HG03439 (cell line): ENCODE results near the gene PRKCB.
A peak's percentile ranks its signal among the peaks of the same experiment; 100 is the strongest.

Experiments
- ATAC-seq: cut with Tn5 transposase; IDR thresholded peaks from one replicate; pipeline ENCODE4 v1.9.1; 2021; ENCODE audit warnings: mild to moderate bottlenecking, moderate library complexity; ENCODE audit not compliant: unreplicated experiment

Gene PRKCB

DNA sequence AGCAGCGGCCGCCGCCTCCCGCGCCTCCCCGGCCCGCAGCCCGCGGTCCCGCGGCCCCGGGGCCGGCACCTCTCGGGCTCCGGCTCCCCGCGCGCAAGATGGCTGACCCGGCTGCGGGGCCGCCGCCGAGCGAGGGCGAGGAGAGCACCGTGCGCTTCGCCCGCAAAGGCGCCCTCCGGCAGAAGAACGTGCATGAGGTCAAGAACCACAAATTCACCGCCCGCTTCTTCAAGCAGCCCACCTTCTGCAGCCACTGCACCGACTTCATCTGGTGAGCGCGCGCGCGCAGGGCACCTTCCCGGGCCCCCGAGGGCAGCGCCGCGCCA is 258 bp downstream of the PRKCB start:
- peak; percentile 5 for ATAC-seq

DNA sequence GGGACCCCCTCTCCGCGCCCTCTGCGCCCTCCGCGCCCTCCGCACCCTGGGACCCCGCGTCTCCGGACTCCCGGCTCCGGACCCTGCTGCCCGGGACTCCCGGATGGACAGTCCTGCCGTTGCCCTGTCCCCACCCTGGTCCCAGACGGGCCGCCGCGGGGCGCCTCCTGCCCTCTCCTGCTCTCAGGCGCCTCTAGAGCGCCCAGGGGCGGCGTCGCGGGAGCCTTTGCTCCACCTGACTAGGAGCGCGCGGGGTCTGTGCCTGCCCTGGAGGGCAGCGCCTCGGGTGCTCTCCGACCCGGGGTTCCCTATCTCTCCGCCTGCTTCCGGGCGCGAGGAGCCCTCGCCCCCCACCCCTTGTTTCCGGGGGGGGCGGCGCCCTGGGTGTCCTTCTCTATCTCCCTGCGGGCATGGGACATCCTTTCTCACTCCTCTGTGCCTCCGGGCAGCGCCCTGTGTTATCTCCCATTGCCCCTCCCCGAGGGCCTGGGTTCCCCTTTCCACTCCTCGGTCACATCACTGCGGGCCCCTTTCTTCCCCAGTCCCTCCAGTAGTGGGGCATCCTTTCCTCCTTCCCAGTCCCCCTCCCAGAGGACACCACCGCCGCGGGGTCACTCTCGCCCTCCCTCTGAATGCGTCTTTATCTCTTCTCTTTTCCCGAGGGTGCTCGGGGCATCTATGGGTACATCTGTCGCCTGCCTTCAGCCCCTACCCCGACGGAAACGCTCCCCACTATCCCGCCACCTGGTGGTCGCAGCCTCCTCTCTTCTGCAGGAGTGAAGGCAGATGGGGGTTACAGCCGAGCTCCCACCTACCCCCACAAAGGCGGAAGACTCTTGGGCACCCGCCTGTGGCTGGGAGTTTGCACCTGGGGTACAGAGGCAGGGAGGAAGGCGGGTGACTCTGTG is 875 bp downstream of the PRKCB start:
- peak; percentile 28 for ATAC-seq

DNA sequence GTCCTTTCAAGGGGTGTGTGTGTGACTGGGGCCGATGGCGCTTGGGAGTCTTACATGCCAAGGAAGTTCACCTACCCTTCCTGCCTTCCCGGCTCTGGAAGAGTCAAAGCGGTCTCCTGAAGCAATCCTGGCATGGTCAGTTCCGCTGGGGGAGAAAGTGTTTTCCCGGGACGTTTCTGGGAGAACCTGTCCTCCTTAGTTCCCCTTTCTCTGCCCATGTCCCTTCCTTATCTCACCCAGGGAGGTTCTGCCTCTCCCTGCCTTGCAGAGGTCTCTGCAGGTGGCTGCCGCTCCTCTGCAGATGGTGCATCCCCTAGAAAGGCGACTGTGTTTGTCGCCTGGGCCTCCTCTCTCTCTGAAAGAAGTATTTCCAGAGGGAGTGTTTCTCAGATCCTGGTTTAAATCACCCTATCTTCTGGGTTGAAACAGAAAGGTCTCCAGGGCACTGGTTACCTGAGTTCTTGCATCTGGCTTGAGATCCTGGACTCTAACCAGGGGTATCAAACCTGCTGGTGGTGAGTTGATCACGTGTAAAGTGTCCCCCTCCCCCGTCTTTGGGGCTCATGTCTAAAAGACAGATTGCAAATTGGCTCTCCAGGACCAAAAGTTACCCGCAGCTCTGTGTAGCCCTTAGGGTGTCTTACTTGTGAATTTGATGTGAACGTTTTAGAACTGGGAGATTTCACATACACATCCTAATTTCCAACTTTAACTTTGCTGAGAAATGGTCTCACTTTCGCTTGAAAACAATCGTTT is 1.9 kb downstream of the PRKCB start:
- ATAC-seq = no peak

DNA sequence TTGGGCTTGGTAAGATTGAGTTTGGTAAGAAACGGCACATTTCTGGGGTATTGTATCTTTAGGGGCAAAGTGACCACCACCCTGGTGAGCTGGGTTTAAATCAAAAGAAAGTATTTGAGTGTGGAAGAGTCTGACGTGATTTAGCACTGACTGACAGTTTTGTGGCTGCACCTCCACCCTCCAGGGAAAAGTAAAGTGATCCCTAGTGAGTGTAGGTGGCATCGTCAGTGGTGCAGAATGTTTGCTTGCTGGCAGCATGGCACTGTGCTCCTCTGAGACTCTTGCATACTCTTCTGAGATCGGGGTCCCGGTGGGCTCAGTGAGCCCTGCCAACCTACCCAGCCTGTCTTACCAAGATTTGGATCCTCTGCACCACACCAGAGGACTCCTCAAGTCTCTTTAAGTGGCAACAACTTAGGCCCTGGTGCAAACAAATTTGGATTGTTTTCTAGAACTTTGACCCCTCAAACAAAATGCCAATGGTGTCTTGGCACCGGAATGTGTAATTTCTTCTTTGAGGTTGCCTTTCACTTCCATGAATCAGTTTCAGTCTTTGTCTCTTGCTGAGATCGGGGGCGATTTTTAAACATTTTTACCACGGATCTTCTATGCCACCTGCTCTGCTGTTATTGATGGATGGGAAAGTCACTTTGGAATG is 2.8 kb downstream of the PRKCB start:
- ATAC-seq = no peak

DNA sequence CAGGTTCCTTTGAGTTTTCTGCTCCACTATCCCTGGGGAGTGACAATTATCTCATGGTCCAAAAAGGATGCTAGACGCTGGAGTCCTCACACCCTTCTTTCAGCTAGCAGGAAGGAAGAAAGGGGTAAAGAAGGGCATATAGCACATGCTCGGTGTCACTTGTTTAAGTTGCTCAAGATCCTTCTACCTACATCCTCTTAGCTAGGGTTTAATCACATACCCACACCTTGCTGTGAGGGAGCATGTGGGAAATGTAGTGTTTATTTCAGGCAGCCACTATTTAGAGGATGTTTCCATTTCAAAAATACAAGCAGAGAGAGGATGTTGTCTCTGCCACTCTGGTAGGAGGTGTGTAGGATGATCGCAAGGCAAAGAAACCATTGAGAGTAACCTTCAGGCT is 4.5 kb downstream of the PRKCB start:
- no peak for ATAC-seq

DNA sequence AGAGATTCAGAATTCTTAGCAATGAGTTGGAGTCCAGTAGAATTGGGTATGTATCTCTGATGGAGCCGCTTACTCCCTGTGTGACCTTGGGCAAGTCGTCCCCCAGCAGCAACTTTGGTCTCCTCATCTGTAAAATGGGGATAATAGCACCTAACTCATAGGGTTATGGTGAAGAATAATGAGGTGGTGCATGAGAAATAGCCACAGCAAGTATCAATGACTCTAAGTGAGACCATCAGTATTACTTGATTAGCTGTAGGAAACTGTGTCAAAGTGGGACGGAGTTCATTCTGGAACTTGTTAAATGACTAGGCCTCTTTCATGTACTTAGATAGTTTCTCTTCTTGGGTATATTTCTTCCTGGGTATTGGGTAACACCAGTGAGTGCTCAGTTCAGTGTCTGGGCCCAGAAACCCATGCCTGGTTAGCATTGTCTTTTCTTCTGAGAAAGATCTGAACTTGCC is 6.4 kb downstream of the PRKCB start:
- peak; percentile 73 for ATAC-seq

DNA sequence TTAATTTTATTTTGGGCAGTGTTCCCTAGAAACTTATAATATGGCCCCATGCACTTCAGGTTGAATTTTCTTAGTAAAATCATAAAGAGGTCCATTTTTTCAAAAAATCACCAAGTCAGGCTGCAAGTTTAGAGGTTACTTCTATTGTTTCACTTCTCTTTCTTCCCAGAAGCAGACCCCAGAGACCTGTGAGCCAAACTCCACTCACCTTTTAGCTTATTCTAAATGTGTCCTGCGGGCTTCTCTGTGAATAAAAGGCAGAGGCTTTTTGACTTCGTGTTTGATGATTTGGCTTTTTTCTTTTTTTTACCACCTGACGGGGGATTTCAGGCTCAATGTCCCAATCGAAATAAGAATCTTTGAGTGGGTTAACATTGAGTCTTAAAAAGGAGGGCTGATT is 7.4 kb downstream of the PRKCB start:
- ATAC-seq = no peak

DNA sequence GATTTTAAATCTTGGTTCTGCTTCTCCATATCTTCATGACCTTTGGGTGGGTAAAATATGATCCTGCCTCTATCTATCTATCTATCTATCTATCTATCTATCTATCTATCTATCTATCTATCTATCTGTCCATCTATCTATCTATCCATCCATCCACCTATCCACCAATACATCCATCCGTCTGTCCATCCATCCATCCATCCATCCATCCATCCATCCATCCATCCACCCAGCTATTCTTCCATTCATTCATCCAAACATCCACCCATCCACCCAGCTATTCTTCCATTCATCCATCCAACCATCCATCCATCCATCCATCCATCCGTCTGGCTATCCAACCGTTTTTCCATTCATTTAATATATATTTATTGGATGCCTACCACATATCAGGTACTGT is 11.5 kb downstream of the PRKCB start:
- ATAC-seq = no peak

DNA sequence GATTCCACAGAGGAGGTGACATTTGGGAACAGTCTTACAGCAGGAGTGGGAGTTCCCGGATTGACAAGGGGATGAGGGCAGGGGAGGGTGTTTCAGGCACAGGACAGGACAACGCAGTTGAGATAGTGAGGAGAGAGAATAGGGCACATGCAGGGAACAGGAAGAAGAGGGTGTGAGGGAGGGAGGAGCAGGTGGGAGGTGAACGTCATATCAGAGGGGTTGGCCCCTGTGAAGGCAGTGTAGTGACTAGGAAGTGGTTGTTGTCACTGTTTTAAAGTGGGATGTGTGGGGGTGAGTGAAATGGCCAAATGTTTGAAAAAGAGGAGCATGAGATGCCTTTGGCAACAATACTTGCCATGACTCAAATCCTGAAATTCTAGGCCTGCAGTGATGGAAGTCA is 12.2 kb downstream of the PRKCB start:
- no peak for ATAC-seq

DNA sequence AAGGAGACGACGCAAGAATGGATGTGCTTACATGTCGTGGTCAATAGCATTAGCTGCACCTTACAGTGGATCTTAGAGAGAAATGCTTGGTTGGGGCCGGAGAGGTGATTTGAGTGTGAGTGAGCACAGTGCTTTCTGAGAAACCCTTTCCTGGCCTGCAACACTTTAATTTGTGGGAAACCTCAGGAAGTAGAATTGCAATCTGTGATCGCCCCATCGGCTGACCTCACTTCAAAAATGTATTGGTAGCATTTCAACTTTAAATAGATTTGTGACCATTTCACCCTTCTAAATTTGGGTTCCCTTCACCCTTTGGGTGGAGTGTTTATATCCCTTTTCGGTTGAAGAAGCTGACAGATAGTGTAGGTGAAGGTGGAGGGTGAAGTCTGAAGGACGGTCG is 13.2 kb downstream of the PRKCB start:
- ATAC-seq = no peak

DNA sequence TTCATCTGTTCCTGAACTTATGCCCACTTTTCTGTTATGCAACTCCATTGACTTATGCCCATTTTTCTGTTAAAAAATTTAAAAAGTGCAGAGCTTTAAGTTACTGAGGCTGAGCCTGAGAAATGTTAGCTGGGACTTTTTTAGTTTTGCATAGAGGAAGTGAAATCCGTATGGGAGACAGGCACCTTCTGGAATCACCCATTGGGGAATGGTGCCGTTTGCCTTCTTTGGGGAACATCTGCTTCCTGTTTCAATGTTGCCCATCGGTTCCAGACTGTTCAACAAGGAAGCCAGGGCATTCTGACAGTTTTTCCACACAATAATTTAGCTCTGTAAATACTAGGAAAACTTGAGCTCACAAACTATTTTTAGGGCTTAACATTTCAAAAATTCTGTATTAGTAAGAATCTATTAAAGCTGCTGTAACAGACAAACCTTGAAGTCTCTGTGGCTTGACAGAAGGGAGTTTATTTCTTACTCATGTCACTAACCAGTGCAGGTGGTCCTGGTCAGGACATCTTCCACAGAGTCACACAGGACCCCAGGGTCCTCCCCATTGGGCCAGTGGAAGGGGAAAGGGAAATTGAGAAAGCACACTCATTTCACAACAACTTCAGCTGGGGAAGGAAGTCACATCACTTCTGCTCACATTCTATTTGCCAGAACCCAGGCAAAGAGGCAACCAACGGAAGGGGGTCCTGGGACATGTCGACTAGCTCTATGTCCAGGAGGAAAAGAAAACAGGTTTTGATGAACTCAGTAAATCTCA is 17.2 kb downstream of the PRKCB start:
- no peak for ATAC-seq

DNA sequence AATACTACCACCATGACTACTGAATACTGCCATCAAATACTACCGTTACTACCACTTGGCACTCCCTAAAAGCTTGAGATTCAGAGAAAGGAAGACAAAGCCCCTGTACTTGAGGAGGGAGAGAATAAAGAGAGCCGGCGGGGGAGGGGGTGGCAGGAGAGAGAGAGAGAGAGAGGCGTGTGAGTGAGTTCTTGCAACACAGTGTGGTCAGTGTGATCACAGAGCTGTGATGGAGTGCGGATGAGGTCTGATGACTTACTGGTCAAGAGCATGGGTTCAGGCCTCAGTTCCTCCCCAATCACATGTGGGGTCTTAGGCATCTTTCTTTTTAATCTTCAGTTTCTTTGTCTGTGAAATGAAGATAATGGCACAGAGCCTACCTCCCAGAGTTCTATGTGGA is 19.2 kb downstream of the PRKCB start:
- ATAC-seq = no peak

DNA sequence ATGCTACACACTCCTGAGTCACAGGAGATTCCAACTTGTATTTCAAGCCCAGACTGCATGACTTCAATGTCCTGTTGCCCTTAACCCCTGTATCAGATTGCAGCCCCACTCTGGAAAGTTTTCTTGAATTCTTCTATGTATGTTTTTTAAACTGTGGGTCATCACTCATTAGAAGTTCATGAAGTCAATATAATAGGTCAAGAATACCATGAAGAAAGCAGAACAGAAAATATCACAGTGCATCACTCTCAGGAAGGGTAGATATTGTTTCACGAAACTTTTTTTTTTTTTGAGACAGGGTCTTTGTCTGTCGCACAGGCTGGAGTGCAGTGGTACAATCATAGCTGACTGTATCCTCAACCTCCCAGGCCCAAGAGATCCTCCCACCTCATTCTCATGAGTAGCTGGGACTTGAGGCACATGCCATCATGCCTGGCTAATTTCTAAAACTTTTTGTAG is 20.5 kb downstream of the PRKCB start:
- ATAC-seq = no peak

DNA sequence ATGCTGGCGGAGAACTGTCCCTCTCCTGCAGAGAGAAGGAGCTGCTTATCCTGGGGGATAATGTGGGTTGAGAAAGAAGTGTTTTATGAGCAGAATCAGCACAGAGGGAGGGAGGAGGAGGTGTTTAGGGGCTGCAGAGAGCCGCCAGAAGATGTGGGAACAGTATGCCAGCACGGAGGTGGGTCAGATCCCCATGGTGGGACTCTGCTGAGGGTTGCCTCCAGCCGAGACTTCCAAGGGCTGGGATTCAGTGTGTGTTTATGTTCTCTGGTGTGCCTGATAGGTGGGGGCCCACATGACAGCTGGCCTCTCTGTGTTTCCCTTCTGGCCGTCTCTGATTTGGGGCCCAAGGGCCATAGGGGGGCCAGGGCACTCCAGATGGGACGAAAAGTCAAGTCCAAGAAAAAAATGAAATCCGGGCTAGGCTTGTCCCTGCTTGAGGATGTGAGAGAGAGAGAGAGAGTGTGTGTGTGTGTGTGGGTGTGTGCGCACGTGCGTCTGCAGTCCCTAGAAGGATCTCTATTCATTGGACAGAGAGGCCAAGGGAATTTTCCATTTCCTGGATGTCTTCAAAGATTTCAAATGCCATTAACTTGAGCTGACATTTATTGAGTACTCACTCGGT is 21.6 kb downstream of the PRKCB start:
- no peak for ATAC-seq

DNA sequence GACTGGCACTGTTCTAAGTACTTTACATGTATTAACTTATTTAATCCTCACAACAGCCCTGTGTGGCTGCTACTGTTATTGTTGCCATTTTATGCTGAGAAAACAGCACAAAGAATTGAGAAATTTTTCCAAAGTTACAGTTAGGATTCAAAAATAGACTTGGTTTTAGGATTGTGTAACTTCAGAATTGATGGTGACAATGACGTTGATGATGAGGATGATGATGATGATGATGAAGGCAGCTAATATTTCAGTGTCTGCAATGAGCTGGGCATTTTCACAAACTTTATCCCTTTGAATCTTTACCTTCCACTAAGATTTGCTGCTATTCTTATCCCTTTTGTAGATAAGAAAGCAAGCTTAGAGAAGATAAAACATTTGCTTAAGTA is 22.1 kb downstream of the PRKCB start:
- ATAC-seq = no peak

DNA sequence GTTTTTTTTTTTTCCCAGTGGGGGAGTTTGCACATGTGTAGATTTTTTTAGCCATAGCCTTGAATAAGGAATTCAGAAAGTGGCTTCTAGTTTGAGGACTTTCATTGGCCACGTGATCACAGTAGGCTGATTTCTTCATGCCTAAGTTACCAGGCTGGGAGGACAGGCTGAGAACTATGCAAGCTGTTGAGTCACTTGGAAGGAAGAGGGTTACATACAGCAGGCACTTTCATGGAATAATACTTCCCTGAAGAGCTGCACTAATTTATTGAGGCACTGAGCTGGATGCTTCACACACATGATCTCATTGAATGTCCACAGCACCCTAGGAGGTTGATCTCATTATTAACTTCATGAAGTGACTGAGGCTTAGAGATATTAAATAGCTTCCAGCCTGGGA is 22.8 kb downstream of the PRKCB start:
- no peak for ATAC-seq

DNA sequence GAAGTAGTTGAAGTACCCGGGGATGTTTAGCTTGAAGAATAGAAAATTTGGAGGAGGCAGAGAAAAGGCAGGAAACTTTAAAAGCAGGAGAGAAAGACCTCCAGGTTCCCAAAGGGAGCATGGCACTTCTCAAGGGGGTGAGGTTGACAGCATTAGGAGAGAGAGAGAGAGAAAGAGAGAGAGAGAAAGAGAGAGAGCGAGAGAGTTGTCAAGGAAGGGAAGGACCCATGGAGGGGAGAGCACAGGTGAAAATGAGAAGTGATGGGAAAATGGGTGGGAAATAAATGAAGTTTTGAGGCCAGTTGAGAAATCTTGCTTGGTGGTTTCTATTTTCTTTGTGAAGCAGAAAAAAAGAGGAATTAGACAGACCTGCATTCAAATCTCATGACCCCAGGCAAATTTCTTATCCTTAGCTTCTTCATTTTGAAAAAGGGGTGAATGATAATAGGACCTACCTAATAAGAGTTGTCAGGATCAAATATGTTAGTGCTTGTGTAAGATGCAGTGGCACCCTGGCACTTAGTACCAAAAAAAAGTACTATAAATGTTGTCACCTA is 24.0 kb downstream of the PRKCB start:
- no peak for ATAC-seq

DNA sequence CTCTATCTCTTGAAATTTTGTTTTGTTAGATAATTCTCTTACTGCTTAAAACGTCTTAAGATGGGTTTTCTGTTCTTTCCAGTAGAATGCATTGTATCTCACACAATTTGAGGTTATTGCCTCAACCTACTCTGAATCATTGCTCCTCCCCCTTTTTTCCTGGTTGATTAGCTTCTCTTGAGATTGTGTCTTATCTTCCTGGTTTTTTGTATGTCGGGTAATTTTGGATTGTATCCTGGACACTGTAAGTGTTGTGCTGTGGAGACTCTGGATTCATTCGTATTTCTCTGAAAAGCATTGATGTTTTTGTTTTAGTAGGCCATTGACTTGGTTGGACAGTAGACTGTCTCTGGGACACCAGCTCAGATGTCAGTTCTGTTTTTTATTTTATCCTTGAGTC is 26.1 kb downstream of the PRKCB start:
- ATAC-seq = no peak

DNA sequence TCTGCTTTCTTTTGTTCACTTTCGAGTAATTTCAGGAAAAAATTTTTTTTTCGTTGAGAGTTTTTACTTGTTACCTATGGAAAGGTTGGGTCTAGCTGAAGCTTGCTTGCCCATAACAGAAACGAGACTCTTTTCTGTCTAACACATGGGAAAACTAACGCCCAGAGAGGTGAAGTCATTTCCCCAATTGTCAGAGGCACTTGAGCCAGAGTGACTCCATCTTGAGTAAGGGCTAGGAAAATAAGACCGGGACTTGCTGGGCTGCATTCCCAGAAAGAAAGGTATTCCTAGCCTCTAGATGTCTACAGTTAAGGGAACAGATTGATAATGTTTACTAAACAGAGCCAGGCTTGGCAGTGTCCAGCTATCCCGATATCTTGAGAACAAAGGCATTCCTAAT is 26.8 kb downstream of the PRKCB start:
- ATAC-seq = no peak
